ENCODE data around the gene CKLF.
"Not testable (repeated sequence)": the region's sequence is repeated elsewhere in the genome, so short reads cannot be mapped to it uniquely, and the experiment has no call there.

The CKLF gene

DNA sequence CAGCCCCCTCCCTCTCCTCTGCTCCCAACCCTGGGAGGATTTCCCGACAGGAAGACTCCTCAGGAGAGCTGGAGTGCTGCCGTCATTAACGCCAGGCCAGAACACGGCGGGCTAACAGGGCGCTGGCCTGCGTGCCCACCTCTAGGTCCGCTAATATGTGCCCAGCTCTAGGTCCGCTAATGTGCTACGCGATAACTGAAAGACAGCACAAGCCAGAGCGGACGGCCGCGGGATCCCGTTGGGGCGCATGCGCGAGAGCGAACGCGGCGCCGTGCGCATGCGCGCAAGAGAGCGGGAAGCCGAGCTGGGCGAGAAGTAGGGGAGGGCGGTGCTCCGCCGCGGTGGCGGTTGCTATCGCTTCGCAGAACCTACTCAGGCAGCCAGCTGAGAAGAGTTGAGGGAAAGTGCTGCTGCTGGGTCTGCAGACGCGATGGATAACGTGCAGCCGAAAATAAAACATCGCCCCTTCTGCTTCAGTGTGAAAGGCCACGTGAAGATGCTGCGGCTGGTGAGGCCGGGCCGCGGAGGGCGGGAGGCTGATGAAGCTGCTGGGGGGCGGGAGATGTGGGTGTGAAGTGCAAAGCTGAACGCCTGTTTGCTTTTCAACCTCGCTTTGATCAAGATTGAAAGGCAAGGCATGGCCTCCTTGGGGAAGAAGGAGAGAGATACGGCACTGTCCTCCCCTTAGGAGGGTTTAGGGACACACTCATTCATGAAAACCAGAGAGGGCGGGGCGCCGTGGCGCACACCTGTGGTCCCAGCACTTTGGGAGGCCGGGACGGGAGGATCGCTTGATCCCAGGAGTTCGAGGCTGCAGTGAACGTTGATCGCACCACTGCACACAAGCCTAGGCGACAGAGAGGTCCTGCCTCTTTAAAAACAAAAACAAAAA is at the start of gene CKLF:
Gene CKLF, plus strand, starts transcription at position 291 of the 892 bp plus-strand sequence. Its CDS starts 140 bp downstream, at position 431.
- peak; percentile 77 for DNase-seq

DNA sequence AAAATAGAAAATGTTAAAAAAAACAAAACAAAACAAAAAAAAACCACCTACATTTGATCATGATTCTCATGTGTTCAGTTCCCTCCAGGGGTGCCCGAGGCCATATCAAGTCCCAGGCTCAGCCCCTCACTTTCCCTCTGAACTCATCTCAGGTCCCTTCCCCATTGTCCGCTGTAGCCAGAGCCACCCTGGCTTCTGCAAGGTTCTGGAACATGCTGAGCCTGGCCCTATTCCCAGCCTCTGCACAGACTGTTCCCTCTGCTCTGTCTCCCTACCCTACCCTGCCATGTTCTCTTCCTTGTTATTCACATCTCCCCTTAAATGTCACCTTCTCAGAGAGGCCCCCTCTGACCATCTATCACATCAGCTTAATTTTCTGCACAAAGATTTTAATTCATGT is 49.3 kb upstream of the CKLF start:
- no peak for DNase-seq

- DNase-seq: no peak
Measured at GRCh38 chr16:66503612-66504011, 48.8 kb upstream of the CKLF start.

DNA sequence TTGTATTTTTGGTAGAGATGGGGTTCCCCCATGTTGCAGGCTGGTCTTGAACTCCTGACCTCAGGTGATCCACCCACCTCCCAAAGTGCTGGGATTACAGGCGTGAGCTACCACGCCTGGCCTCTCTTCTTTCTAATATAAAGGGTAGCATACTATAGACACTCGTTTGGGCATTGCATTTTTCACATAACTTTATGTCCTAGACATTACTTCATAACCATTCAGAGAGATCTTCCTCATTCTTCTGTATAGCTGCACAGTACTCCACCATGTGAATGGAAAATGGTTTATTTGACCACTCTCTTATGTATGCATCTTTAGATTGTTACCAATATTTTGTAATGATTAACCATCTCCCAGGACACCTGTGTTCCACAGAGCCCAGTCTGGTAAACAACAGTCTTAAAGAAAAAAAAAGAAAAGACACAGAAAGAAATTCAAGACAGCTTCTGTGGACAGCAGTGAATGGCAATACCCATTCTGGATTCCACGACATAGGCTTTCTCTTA is 44.6 kb upstream of the CKLF start:
- DNase-seq: no peak

- DNase-seq: no peak
Measured at GRCh38 chr16:66508248-66508913, 44.0 kb upstream of the CKLF start.

- no peak for DNase-seq
Measured at GRCh38 chr16:66508914-66509496, 43.4 kb upstream of the CKLF start.

- DNase-seq: no peak
Measured at GRCh38 chr16:66509576-66509975, 42.8 kb upstream of the CKLF start.

GRCh38 chr16:66510298-66510697 is 42.1 kb upstream of the CKLF start:
- no peak for DNase-seq

DNA sequence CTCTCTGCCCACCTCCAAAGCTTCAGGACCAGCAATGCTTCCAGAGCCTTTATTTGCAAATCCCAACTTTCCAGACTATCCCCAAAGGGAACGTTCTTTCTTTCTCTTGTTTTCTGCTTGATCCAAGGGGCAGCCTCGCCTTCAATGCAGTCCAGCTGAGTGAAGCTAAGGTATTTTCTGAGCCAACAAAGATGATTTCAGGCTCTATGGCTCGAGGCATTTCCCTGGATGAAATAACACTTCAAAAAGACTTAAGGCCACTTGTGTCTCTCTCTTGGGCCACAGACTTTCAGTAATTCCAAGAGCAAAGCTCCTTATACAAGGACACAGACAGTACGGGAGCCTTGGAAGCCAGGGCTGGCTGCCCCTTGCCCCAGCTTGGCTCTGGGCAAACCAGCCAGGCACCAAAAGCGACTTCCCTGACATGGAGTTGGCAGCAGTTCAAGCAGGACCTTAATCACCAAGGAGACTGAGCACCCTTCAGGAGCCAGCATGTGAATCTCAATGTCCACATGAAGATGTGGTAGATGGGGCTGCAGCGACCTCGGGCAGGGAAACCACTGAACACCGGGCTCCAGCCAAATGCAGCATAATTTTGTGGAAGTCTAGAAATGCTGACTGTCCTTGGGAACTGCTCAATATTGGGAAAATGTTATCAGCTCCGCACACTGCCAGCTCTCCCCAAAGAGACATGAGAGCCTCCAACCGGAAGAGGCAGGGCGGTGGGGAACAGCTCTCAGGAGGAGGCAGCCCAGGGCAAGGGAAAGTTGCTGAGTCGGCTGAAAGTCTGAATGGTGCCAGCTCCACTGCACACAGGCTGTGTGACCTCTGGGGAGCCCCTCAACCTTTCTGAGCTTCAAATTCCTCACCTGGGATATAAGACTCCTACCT is 41.4 kb upstream of the CKLF start:
- no peak for DNase-seq

DNA sequence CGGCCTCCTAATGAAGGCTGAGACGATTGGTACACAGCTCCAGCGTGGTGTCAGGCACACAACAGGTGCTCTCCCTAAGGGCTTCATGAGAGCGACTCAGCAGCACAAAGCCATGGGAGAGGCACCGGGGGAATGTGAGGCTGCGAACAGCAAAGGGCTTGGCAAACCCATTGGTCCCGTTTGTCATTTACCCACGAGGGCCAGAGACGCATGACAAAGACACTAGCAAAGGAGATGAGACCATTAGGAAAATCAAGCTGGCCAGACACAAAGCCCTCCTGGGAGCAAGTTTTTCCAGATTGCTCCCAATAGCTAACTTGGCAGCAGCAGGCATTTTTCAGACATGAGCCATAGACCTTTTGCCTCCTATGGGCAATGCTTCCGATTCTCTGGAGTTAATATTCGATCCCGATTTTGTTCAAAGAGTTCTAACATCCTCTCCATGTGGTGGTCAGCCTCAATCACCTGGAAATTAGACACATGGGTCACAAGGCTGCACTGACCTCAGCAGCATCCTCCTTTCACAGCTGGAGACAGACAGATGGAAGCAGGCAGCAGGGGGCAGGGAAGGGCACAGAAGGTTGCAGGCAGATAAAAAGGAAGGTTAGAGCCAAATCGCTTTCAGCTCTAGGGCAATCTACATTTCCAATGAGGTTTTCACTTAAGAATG is 40.6 kb upstream of the CKLF start:
- no peak for DNase-seq

DNA sequence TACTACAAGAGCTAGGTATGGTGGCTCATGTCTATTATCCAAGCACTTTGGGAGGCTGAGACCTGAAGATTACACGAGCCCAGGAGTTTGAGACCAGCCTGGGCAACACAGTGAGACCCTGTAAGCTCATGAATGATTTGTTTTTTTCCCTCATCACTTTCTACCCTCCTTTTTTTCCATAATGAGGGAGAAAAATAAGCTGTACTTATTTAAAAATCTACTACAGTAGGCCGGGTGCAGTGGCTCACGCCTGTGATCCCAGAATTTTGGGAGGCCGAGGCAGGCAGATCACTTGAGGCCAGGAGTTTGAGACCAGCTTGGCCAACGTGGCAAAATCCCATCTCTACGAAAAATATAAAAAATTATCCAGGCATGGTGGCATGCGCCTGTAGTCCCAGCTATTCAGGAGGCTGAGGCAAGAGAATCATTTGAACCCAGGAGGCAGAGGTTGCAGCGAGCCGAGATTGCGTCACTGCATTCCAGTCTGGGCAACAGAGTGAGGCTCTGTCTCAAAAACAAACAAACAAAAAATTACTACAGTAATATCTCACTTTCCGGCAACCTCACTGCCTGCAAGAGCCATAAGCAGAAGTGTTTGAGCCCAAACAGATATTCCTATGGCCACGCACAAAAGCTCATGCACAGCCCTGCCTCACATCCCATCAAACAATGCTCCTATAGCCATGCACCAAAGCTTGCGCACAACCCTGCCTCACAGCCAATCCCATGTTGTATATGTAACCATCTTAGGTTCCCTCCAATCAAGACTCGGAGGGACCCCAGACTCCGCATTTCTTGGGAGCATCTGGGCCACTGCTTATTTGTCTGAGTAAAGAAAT is 39.9 kb upstream of the CKLF start:
- DNase-seq: no peak

DNA sequence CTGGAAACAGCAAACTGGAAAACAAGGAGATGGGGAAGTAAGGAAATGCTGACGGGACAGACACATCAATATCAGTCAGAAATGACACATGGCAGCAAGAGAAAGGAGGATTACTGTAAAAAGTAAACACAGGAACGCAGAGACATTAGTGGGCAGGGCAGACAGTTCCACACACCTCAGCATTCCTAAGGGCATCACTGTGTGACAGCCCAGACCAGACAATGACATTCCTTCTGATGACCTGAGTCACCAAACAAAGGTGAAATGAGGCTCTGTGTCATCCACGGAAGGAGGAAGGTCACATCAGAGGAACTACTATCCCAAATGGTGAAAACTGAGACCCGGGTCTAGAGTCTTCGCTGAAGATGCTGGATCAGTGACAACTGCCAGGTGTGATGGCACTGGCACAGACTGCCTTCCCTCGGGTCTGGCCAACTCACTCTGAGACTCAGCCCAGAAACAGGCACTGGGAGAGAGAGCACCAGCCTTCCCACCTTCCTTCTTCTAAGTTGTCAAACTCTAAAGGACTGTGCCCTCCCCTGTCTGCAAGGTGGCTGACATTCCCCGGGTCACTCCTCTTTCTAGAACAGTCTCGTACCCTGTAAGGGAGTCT is 39.2 kb upstream of the CKLF start:
- no peak for DNase-seq

DNA sequence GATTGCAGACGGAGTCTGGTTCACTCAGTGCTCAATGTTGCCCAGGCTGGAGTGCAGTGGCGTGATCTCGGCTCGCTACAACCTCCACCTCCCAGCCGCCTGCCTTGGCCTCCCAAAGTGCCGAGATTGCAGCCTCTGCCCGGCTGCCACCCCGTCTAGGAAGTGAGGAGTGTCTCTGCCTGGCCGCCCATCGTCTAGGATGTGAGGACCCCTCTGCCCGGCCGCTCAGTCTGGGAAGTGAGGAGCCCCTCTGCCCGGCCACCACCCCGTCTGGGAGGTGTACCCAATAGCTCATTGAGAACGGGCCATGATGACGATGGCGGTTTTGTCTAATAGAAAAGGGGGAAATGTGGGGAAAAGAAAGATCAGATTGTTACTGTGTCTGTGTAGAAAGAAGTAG is 38.0 kb upstream of the CKLF start:
- not testable (repeated sequence) for DNase-seq

DNA sequence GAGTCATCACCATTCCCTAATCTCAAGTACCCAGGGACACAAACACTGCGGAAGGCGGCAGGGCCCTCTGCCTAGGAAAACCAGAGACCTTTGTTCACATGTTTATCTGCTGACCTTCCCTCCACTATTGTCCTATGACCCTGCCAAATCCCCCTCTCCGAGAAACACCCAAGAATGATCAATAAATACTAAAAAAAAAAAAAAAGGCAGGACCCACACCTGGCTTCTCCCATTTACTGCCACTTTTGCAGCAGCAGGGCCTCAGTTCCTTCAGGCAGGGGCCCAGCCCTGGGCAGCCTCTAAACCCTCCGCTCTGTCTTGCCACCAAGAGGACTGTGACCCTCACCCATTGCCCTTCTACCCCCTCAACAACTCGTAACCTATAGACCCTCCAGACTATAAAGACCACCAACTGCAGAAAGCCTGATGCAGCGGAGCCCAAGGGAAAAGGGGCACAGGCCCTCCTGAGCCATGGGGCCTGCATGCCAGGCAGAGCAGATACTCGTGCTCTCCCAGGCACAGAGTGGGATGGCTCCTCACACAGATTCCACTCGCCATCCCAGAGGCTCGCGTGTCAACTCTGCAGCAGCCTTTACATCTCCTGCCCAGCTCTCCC is 37.3 kb upstream of the CKLF start:
- not testable (repeated sequence) for DNase-seq

GRCh38 chr16:66515596-66516508 is 36.5 kb upstream of the CKLF start:
- DNase-seq: no peak

GRCh38 chr16:66516509-66516807 is 35.9 kb upstream of the CKLF start:
- no peak for DNase-seq

DNA sequence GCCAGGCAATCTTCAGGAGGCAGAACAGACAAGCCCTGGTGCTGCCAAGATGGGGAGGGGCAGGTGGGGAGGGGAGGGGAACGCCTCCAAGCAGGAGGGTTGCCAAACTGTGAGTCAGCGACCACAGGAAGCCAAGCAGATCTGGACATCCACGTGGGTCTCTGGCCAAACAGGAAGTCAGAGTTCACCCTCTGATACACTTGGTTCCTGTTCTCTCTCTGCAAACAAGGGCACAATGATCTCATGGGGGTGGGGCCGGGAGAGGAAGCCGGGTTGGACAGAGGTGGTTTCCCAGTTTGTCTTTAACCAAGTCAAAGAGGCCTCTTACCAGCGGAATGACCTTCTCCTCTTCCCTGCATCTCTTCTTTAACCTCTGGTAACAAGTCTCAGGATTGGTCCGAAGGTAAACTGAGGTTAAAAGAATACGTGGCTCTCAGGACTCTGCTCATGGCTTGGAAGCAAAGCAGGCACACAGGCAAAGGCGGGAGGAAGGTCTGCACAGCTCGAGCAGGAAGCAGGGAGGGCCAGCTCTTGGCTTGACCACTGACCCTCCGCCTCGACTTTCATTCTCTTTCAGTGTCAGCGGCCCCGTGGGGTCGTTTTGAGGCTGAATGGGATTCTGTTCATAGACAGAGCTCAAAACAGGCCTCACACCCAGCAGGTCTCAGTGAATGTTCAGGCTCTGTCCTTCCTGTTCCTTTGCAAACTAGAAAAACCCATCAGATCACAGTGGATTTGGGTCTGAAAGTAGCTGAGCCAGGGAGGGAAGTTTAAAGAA is 35.4 kb upstream of the CKLF start:
- peak; percentile 71 for DNase-seq

DNA sequence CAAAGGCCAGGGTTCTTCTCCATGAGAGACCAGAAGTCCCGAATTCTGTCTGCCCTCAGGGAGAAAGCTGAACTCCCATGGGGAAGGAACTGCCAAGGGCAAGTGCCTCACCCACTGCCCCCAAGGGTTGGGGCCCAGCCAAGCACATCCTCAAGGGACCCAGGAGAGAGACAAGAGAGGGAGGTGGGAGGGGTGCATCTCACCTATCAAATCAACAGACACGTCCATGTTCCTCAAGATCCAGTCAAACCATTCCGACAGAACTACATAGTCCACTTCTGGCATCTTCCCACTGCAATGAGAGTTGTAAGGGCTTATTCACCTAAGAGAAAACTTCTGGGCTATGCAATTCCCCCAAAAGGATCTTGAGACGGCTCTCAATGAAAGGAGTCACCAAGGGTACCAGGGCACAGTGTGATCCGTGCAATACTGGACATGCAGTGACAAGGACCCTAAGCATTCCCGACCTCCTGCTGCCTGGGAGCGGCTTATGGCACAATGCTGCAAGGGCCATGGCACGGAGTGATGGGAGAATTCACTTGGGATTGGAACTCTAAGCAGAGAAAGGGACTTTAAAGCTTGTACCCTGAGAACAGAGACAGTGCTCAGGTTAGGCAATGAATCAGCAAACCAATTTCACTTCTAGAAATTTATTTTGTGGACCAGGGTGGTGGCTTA is 34.7 kb upstream of the CKLF start:
- DNase-seq: no peak

All from COR-L47 (cell line).